HG02970 (cell line): ENCODE data around the gene MAP1LC3B2.

Experiments used
- ATAC-seq: cut with Tn5 transposase; IDR thresholded peaks from one replicate; pipeline ENCODE4 v1.9.1; 2021; ENCODE audit warnings: mild to moderate bottlenecking, moderate library complexity, moderate number of reproducible peaks; ENCODE audit not compliant: unreplicated experiment, low FRiP score

MAP1LC3B2 gene

GRCh38 chr12:116591855-116592637 is 32.9 kb downstream of the MAP1LC3B2 start:
- no peak for ATAC-seq

DNA sequence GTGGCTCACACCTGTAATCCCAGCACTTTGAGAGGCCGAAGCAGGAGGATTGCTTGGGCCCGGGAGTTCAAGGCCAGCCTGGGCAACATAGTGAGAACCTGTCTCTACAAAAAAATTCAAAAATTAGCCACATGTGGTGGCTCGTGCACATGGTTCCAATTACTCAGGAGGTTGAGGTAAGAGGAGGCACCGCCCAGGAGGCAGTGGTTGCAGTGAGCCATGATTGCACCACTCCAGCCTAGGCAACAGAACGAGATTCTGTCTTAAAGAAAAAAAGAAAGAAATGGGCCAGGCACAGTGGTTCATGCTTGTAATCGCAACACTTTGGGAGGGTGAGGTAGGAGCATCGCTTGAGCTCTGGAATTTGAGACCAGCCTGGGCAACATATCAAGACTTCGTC is 33.5 kb downstream of the MAP1LC3B2 start:
- ATAC-seq, result no peak

DNA sequence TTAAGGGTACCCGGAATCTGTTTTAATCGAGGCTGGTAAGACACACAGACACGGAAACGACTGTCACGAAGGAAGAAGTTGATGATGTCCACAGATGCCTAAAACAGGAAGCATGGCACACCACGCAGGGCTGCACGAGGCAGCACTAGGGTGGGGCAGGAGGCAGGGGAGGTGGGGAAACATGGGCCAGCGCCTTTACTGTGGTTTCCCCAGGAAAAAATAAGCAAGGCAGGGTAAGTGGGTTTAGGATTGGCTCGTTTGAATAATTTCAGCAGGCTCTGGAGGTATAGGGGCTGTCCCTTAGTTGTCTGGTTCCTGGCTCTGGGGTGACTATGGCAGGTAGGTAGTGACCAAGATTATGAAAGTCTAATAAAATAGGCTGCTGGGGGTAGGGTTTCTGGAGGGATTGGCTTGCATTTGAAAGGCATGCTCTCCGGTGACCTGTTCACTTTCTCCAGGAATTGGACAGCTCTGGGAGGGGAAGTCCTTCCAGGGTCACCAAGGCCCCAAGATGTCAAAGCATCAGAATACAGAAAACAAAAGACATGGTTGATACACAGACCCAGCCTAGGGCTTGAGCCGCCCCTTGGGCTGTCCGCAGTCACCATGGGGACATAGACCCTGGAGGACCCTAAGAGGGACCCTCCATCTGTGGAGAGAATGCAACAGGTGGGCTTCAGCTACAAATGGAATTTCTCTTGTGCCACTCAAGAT is 35.3 kb downstream of the MAP1LC3B2 start:
- ATAC-seq, result no peak

GRCh38 chr12:116595186-116595585 is 36.0 kb downstream of the MAP1LC3B2 start:
- no peak for ATAC-seq

DNA sequence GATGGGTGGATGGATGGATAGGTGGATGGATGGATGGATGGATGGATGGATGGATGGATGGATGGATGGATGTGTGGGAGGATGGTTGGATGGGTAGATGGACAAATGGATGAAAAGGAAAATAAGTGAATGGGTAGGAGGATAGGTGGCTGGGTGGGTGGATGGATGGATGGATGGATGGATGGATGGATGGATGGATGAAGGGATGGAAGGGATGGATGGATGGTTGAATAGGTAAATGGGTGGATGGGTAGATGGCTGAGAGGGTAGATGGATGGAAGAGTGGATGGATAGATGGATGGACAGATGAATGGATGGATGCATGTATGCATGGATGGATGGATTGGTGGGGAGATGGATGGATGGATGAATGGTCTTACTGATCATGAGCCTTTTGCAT is 36.5 kb downstream of the MAP1LC3B2 start:
- no peak for ATAC-seq

DNA sequence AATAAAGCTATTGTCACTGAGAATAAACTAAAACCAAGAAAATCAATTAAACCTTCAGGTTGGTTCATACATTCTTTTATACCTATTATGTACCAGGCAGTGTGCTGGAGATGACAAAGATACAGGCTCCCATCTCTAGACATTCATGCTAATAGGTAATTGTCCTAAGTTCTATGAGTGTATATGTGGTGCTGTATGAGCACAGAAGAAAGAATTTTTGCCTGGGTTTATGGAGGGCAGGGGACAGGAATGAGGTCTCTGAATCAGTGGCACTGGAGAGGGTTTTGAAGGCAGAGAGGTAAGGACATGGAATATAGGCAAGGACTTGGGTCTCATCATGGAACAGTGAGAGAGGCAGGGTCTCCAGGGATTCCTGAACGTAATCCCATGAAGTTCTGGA is 38.7 kb downstream of the MAP1LC3B2 start:
- ATAC-seq, result no peak

DNA sequence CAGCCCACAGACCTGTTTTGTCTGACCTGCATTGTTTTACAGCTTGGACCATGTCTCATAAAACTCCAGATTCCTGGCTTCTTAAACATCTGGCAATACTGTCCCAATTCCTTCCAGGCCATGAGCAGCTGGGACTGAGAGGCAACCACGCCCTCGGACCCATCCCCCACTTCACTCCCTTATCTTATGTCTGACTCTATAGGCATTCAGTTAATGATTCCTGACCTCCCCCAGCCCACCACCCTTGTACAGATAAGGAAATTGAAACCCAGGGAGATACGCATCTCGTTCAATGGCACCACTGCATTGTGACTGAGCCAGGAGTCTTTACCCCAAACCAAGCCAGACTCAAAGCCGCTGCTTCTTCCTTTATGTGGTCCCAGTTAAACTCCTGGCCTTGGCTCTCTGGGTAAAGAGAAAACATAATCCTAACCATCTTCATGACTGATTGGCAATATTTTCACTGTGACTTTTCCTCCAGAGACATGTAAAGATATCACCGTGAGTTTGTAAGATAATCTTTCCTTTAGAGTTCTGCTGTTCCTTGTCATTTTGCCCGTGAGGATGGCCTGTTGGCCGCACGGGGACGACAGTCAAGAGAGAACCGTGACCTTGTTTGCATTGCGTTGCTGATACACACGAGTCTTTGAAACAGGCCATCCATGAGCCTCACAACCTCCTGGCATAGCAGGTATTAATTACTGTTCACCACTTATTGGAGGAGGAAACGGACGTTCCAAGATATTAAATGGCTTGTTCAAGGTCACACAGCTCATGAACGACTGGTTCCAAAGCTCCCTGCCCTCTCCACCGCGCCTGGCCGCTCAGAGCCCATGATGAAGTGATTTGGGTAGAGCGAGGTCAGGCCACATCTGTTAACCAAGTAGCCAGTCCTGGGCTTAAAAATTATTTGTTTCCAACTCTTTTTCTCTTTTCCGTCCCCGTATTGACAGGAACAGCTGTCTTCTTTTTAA is 39.4 kb downstream of the MAP1LC3B2 start:
- no peak for ATAC-seq

- no peak for ATAC-seq
These were observed 40.3 kb downstream of the MAP1LC3B2 start for GRCh38 chr12:116599285-116600136.

GRCh38 chr12:116600959-116601918 is 42.1 kb downstream of the MAP1LC3B2 start:
- no peak for ATAC-seq

DNA sequence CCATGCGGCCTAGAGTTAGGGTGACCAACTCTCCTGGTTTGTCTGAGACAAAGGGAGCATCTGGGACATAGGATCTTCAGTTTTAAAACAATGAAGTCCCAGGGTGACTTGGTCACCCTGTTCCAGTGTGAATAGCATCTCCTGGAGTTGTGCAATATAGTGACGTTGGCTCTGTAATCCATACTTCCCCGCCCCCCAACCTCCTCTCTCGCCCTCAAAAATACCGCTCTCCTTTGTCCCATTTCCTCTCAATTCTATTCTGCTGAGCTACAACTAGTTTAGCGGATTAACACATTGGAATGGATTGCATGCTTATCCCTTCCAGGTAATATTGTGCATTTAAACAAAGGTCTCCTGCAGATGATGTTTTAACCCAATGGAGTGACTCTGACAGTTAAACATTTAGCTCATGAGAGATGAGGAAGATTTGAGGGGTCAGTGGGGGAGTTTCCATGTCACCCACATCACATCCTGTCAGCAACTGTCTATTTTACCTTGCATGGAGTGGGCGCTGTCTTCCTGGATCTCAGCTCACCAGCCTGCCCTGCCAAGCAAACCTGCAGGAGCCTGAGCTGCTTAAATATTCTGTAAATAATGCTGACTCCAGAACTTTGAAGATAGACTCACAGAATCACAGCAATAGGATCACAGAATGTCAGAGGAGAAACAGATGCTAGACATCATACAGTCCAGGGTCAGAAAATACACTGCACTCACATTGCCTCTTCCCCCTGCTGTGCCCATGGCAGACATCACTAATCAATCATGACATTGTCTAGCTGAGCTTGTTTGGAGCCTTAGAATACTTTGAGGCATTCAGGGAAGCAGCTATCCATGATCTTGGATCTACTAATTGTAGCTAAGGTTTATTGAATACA is 43.0 kb downstream of the MAP1LC3B2 start:
- no peak for ATAC-seq

DNA sequence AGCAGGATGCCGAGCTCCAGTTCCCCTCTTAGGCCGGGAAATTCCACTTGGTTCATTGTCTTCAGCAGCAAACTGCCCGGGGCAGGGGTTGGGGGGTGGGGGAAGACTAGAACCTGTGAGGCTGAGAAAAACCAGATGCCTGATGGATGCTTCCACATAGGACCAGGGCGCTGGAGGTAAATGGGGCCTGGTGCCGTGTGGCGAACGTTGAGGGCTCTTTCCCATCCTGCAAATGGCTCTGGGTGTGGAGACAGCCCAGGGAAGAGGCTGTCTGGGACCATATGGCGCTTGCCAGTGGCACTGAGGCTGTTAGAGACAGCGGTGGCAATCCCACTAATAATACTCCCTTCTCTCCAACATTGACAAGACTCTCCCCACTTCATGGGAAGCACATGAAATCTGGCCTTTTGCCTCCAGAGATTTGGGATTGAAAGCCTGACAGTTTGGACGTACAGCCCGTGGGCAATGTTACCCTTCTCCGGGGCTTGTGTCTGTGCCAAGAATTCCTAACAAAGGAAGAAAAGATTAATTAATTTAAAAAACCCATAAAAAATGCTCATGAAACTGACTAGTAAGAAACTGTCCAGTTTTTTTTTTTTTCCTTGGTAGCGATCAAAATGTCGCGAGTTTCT is 44.5 kb downstream of the MAP1LC3B2 start:
- ATAC-seq, result no peak

DNA sequence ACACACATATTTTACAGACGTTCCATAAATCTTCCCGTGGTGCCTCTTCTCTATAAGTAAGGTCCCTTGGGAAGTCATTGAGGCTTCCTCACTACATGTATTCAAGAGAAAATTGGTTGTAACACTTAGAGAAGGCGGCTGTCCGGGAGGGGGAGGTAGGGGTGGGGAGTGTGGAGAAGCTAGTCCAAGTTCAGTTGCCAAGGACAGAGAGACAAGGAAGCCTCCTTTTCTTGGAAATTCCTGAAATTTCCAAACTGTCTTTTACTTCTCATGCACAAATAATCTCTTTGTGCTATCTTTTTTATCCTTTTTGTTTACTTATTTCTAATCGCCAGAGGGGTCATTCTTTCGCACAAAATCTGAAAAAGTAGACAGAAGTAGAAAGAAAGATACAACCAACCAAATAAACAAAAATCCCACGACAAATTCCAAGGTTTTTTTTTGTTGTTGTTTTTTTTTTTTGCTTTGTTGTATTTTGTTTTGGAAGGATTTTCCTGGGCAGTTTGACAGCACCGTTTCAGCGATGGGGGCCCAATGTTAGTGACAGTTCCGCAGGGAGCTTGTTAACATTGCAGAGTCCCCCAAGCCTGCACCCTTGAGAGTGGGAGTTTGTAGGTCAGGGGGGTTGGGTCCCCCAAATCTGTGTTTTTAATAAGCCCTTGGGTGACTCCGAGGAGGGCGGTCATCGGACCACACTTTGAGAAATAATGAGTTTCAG is 45.2 kb downstream of the MAP1LC3B2 start:
- no peak for ATAC-seq

- no peak for ATAC-seq
These were observed 45.9 kb downstream of the MAP1LC3B2 start for GRCh38 chr12:116604951-116605641.

DNA sequence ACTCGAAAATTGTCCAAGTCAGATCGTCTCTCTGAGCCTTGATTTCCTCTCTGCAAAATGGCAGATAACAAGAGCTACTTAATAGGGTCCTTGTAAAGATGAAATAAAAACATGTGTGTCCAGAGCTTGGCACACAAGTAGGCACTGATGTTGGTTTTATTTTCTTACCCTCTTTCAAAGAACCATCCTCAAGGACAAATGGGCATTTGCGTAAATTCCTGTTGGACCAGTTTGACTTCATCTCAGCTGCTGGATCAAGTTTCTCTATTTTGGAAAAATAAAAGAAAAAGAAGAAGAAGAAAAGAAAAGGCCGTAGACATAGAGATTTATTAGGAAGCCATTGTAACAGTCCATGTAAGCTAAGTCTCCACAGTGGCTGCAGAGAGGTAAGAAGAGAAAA is 47.2 kb downstream of the MAP1LC3B2 start:
- no peak for ATAC-seq

DNA sequence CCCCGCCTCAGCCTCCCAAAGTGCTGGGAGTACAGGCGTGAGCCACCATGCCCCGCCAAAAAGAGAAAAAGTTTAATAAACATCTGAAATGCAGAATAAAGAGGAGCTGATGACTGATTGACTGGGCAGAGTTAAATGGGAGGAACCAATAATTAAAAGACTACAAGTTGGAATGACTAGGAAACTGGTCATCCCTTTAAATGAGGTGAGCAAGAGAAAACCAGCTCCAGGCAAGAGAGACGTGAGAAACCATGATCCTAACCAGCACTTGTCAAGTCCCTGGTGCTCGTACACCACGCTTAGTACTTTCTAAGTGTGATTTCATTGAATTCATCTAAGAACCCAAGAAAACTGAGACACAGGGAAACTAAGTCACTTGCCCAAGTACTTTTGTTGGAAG is 47.9 kb downstream of the MAP1LC3B2 start:
- ATAC-seq, result no peak
